Endothelial cell of umbilical vein (primary cell): ENCODE results near the gene CPSF7. TPM values are rescaled to one million over a fixed set of nuclear protein-coding genes. Genes with fewer than 3 reads are reported as not detected.

Experiments
- BruUV-seq: library from RNA; stranded (reverse); fragments of 400-500 nt; replicated peaks from 2 replicates; lab custom pipeline; 2021; lab: Mats Ljungman, UMichigan
- CTCF ChIA-PET: fragments of 300-600, 350-600 bp; sonication (Branson Sonifier 250); formaldehyde crosslinking; loops from one replicate; lab custom pipeline; 2021; ENCODE audit warnings: antibody characterized with exemption, inconsistent platforms; lab: Charles Lee
- POLR2A ChIA-PET: fragments of 300-600, 350-600 bp; sonication (Branson Sonifier 250); formaldehyde crosslinking; loops from one replicate; lab custom pipeline; 2021; ENCODE audit warnings: antibody characterized with exemption, inconsistent platforms; lab: Charles Lee
- DNase-seq: peaks from one replicate; pipeline ENCODE4 v3.0.0-alpha.2; 2011; ENCODE audit warnings: low read depth, low spot score
- FAIRE-seq: peaks from 2 replicates; lab custom pipeline; 2011; peaks lifted over from hg19 to GRCh38; lab: Jason Lieb, UNC
- H2AFZ ChIP-seq: 2 replicates; pipeline ENCODE4 v1.6.0; 2012; ENCODE audit warnings: low read depth, low read length, control low read depth, inconsistent platforms
- H3K27ac ChIP-seq: 2 replicates; pipeline ENCODE4 v1.5.1; 2011; ENCODE audit warnings: low read depth, mild to moderate bottlenecking, control low read depth, low read length, moderate library complexity; ENCODE audit not compliant: insufficient read depth
- H3K27me3 ChIP-seq, 2 experiments: 2 replicates each; pipeline versions ENCODE4 v1.6.0 to v1.6.1; 2011; ENCODE audit warnings: low read length in 2 of 2, mixed read lengths in 1 of 2; ENCODE audit not compliant: control insufficient read depth in 2 of 2, insufficient read depth in 2 of 2
- H3K36me3 ChIP-seq, 2 experiments: 2 replicates in 1 of 2; 3 replicates in 1 of 2; pipeline ENCODE4 v1.5.1; 2011; ENCODE audit warnings: low read length in 2 of 2, mild to moderate bottlenecking in 1 of 2, moderate library complexity in 1 of 2; ENCODE audit not compliant: control insufficient read depth in 2 of 2, insufficient read depth in 2 of 2; ENCODE audit errors: extremely low read depth in 1 of 2
- H3K4me1 ChIP-seq: 3 replicates; pipeline ENCODE4 v1.5.1; 2011; ENCODE audit warnings: mild to moderate bottlenecking, low read length; ENCODE audit not compliant: control insufficient read depth, insufficient read depth; ENCODE audit errors: extremely low read depth
- H3K4me2 ChIP-seq: 2 replicates; pipeline ENCODE4 v1.6.1; 2011; ENCODE audit warnings: low read length, control low read depth, mixed read lengths; ENCODE audit not compliant: insufficient read depth
- H3K4me3 ChIP-seq, 3 experiments: fragments of 200-600 bp in 1 of 3; sonication (generic), shearing (Covaris generic) in 1 of 3; replicated peaks in 1 of 3; 2 replicates each; pipeline ENCODE4 v1.5.1; 2011 to 2016; ENCODE audit warnings: control low read depth in 3 of 3, low read length in 3 of 3, mild to moderate bottlenecking in 2 of 3, inconsistent platforms in 1 of 3, low read depth in 1 of 3, moderate library complexity in 1 of 3; ENCODE audit not compliant: insufficient read depth in 1 of 3
- H3K79me2 ChIP-seq: 2 replicates; pipeline ENCODE4 v1.6.0; 2012; ENCODE audit warnings: low read length, inconsistent platforms; ENCODE audit not compliant: control insufficient read depth, insufficient read depth
- H3K9ac ChIP-seq: replicated peaks from 2 replicates; pipeline ENCODE3; 2011; ENCODE audit warnings: low read length, control low read depth; ENCODE audit not compliant: insufficient read depth; ENCODE audit errors: extremely low read depth
- H3K9me1 ChIP-seq: replicated peaks from 3 replicates; pipeline ENCODE4 v1.6.0; 2011; ENCODE audit warnings: mild to moderate bottlenecking, low read length; ENCODE audit not compliant: control insufficient read depth, insufficient read depth; ENCODE audit errors: extremely low read depth
- H3K9me3 ChIP-seq: replicated peaks from 2 replicates; pipeline ENCODE4 v1.5.1; 2012; ENCODE audit warnings: low read length, inconsistent platforms; ENCODE audit not compliant: control insufficient read depth, insufficient read depth
- H4K20me1 ChIP-seq: replicated peaks from 2 replicates; pipeline ENCODE3; 2011; ENCODE audit warnings: mild to moderate bottlenecking, low read length; ENCODE audit not compliant: control insufficient read depth, insufficient read depth; ENCODE audit errors: extremely low read depth
- EZH2 ChIP-seq: IDR thresholded peaks from 2 replicates; pipeline ENCODE4 v1.6.1; 2012; ENCODE audit warnings: borderline replicate concordance, low read depth, mild to moderate bottlenecking, moderate library complexity, low read length, inconsistent platforms; ENCODE audit not compliant: severe bottlenecking
- FOS ChIP-seq: IDR thresholded peaks from 2 replicates; pipeline ENCODE4 v1.6.1; 2011; ENCODE audit warnings: mild to moderate bottlenecking, low read length, moderate library complexity, borderline replicate concordance; ENCODE audit not compliant: insufficient read depth
- GATA2 ChIP-seq: IDR thresholded peaks from 2 replicates; pipeline ENCODE4 v1.7.0; 2011; ENCODE audit warnings: low read depth, mild to moderate bottlenecking, moderate library complexity, mixed read lengths, low read length; ENCODE audit not compliant: insufficient read length, insufficient read depth
- JUN ChIP-seq: IDR thresholded peaks from 2 replicates; pipeline ENCODE4 v1.6.1; 2011; ENCODE audit warnings: borderline replicate concordance, low read depth; ENCODE audit not compliant: insufficient read length, insufficient read depth
- MYC ChIP-seq: IDR thresholded peaks from one replicate; pipeline ENCODE4 v1.6.1; 2011; ENCODE audit warnings: mild to moderate bottlenecking, low read depth, low read length
- POLR2A ChIP-seq: IDR thresholded peaks from 2 replicates; pipeline ENCODE4 v1.6.1; 2012; ENCODE audit warnings: low read depth, mild to moderate bottlenecking, control low read depth, low read length
- POLR2AphosphoS5 ChIP-seq: IDR thresholded peaks from 2 replicates; pipeline ENCODE4 v1.6.1; 2012; ENCODE audit warnings: low read depth, mild to moderate bottlenecking, control low read depth, low read length, moderate library complexity; ENCODE audit not compliant: insufficient read depth
- dilution Hi-C: fragments of 300-500 bp; cut with MboI; formaldehyde crosslinking; loops from one replicate; pipeline ENCODE4 v1.15.0; 2019; ENCODE audit warnings: low sequenced_read_pairs; ENCODE audit not compliant: extremely low pct_ligation_motif_present
- intact Hi-C: fragments of 100-400 bp; cut with micrococcal nuclease; formaldehyde crosslinking; loops from one replicate; pipeline ENCODE4 v1.10.0; 2022
- polyA plus RNA-seq, 4 experiments: library from polyadenylated mRNA; depleted of rRNA in 3 of 4; stranded (reverse) in 3 of 4; unstranded in 1 of 4; fragments of >200 nt; gene quantifications; 2 replicates each; pipeline versions ENCODE4 v1.2.1 to v1.2.3, GENCODE V29; 2011 to 2012; ENCODE audit warnings: missing spikeins in 1 of 4
- total RNA-seq: library from RNA; stranded (reverse); gene quantifications from 2 replicates; pipeline ENCODE4 v1.2.3, GENCODE V29; 2021
- TF ChIP-seq, protein P1 (sequence below): IDR thresholded peaks from 2 replicates; pipeline ENCODE4 v1.6.1; 2011; ENCODE audit not compliant: insufficient read depth, insufficient read length
- TF ChIP-seq, protein P2 (sequence below), 2 donors: IDR thresholded peaks; 1 replicate in 1 of 2; 2 replicates in 1 of 2; pipeline ENCODE4 v1.5.1; 2011; ENCODE audit warnings: low read length in 2 of 2, mild to moderate bottlenecking in 2 of 2, moderate library complexity in 2 of 2, control low read depth in 1 of 2, inconsistent platforms in 1 of 2, low read depth in 1 of 2; ENCODE audit not compliant: insufficient read depth in 1 of 2; ENCODE audit errors: extremely low read depth in 1 of 2

Gene CPSF7
- total and polyA plus RNA-seq, 2 donors (not counting 3 experiments of a cell fraction or from before 2014, with no cell fraction given) = 77.0 to 88.4 TPM

DNA sequence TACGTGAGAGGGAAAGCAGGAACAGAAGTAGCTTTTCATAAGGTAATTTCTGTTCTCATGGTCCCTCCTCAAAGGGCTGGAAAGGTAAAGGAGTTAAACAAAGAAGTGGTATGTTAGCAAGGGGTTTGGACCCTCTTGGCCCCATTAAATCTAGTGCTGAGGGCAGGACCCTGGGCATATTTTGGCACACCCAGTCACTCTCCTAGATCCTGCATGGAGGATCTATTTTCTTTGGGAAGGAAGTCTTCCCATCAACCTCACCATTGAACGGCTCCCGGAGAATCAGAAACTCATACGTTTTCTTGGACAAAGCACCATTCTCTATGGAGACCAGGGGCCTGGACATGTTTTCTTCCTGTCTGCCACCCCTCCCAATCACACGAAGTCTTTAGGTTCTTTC lies 25.7 kb downstream of the CPSF7 start:
- H3K27ac ChIP-seq = no peak overlapping the region
- H3K9ac ChIP-seq = no peak overlapping the region
- H2AFZ ChIP-seq = no peak overlapping the region
- POLR2A ChIA-PET = no interaction called here
- no peaks in the 10 kb centered on the region for H3K79me2 ChIP-seq
- H3K4me3 ChIP-seq = no peak overlapping the region
- dilution Hi-C loops (no loop called here), intact Hi-C loops (no loop called here)
- TF ChIP-seq, protein P1, sequence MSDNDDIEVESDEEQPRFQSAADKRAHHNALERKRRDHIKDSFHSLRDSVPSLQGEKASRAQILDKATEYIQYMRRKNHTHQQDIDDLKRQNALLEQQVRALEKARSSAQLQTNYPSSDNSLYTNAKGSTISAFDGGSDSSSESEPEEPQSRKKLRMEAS = no peak
- TF ChIP-seq POLR2A (no peak), GATA2 (no peak), POLR2AphosphoS5 (no peak), EZH2 (no peak), MYC (no peak), FOS (no peak), JUN (no peak)
- TF ChIP-seq, protein P2, sequence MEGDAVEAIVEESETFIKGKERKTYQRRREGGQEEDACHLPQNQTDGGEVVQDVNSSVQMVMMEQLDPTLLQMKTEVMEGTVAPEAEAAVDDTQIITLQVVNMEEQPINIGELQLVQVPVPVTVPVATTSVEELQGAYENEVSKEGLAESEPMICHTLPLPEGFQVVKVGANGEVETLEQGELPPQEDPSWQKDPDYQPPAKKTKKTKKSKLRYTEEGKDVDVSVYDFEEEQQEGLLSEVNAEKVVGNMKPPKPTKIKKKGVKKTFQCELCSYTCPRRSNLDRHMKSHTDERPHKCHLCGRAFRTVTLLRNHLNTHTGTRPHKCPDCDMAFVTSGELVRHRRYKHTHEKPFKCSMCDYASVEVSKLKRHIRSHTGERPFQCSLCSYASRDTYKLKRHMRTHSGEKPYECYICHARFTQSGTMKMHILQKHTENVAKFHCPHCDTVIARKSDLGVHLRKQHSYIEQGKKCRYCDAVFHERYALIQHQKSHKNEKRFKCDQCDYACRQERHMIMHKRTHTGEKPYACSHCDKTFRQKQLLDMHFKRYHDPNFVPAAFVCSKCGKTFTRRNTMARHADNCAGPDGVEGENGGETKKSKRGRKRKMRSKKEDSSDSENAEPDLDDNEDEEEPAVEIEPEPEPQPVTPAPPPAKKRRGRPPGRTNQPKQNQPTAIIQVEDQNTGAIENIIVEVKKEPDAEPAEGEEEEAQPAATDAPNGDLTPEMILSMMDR (IDR thresholded peaks at IDR 0.05; ENCODE audit: extremely low read depth in 1 of 2, insufficient read depth in 1 of 2, low read depth in 1 of 2, low read length in 2 of 2) = no peak
- BruUV-seq = TSS peak; percentile 31
- DNase-seq (no peak), FAIRE-seq (no peak)
- H3K27me3 ChIP-seq = no peaks in the 10 kb centered on the region
- H3K9me3 ChIP-seq = no peaks in the 10 kb centered on the region
- H3K9me1 ChIP-seq = no peaks in the 10 kb centered on the region
- peaks cover 26 to 34% of the 10 kb centered on the region in 2 experiments for H3K36me3 ChIP-seq
- CTCF ChIA-PET = interaction anchor here (2.1 kb wide), 1 partner anchor 68 kb away, joined by 6 read pairs; no protein-coding TSS in a partner anchor
- no peaks in the 10 kb centered on the region for H3K4me1 ChIP-seq
- no peaks in the 10 kb centered on the region for H4K20me1 ChIP-seq
- no peak overlapping the region for H3K4me2 ChIP-seq
